Iris pigment epithelial cell (primary cell): Measurements from ENCODE around the gene NT5E.

ENCODE experiments used
- DNase-seq: peaks from one replicate; pipeline ENCODE4 v3.0.0-alpha.2; 2011; ENCODE audit warnings: low read depth

The NT5E gene

GRCh38 chr6:85460154-85460920, 10.5 kb downstream of the NT5E start:
- DNase-seq, result no peak

- peak; percentile 87 for DNase-seq
Observed at GRCh38 chr6:85460921-85461797, 11.3 kb downstream of the NT5E start.

GRCh38 chr6:85461798-85462170, 11.9 kb downstream of the NT5E start:
- no peak for DNase-seq

GRCh38 chr6:85462673-85463072, 12.8 kb downstream of the NT5E start:
- DNase-seq, result no peak

- DNase-seq, result no peak
Observed at GRCh38 chr6:85463621-85464259, 13.9 kb downstream of the NT5E start.

GRCh38 chr6:85464260-85464644, 14.4 kb downstream of the NT5E start:
- DNase-seq, result peak; percentile 98

- DNase-seq, result peak; percentile 84
Observed at GRCh38 chr6:85464722-85465150, 14.9 kb downstream of the NT5E start.

GRCh38 chr6:85465762-85466161, 15.9 kb downstream of the NT5E start:
- DNase-seq, result peak; percentile 46

- DNase-seq, result peak; percentile 50
Observed at GRCh38 chr6:85468326-85468725, 18.4 kb downstream of the NT5E start.

GRCh38 chr6:85469276-85470022, 19.6 kb downstream of the NT5E start:
- DNase-seq, result no peak

GRCh38 chr6:85470023-85470410, 20.1 kb downstream of the NT5E start:
- DNase-seq, result no peak

GRCh38 chr6:85472744-85473143, 22.9 kb downstream of the NT5E start:
- DNase-seq, result peak; percentile 76

- no peak for DNase-seq
Observed at GRCh38 chr6:85473748-85474147, 23.9 kb downstream of the NT5E start.

GRCh38 chr6:85476532-85476931, 26.6 kb downstream of the NT5E start:
- DNase-seq, result no peak

- peak; percentile 32 for DNase-seq
Observed at GRCh38 chr6:85479208-85479607, 29.3 kb downstream of the NT5E start.

GRCh38 chr6:85482206-85482904, 32.5 kb downstream of the NT5E start:
- DNase-seq, result no peak

GRCh38 chr6:85482905-85483700, 33.2 kb downstream of the NT5E start:
- peak; percentile 74 for DNase-seq

- no peak for DNase-seq
Observed at GRCh38 chr6:85483846-85484245, 34.0 kb downstream of the NT5E start.

GRCh38 chr6:85484948-85485347, 35.1 kb downstream of the NT5E start:
- DNase-seq, result no peak

GRCh38 chr6:85490516-85491248, 40.8 kb downstream of the NT5E start:
- peak; percentile 41 for DNase-seq
